Measurements from ENCODE around the gene YIF1B. TPM values are rescaled to one million over a fixed set of nuclear protein-coding genes. Genes with fewer than 3 reads are reported as not detected.

YIF1B gene
- total RNA-seq, 1 experiment from 2014 or later: 73.2 TPM

DNA sequence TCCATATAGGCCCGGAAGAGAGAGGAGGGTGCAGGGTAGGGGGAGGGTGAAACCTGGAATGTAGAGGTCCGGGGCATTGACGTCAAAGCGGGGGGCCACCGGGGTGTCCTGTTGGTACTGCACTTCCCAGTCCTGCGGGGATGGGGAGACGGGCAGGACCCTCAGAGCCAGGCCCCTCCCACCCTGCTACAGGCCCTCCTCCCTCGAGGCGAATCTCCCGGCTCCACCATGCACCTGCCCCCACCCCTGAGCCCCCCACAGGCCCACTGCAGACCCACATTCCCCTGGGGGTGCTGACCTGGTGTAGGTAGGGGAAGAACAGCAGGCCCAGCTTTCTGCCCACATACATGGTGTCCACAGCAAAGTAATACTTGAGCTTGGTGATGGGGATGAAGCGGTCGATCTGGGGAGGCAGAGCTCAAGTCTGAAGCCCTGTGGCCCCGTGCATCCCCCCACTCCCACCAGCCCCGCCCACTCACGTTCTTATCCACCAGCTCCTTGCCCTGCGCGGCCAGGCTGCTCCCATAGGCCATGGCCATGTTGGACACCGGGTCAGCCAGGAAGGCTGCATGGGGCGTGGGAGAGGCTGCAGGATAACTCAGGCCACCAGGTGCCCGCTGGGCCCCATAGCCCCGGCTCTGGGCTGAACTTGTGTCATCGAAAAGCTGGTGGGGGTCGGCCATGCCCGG is 6.7 kb downstream of the YIF1B start:
- Histone ChIP-seq H3K23ac (ENCODE audit: insufficient read length, low read depth, low read length) (no peak overlapping the region), H3K56ac (ENCODE audit: insufficient read length, low read depth, low read length) (no peak overlapping the region), H2AK5ac (ENCODE audit: insufficient read length, low read length) (no peak overlapping the region), H2BK15ac (ENCODE audit: low read depth, low read length) (no peak overlapping the region), H4K5ac (ENCODE audit: insufficient read length, low read depth, low read length) (no peak overlapping the region), H3K4me2 (ENCODE audit: insufficient read depth, insufficient read length, low read length) (no peak overlapping the region), H3K9ac (ENCODE audit: extremely low read depth, insufficient read length, low read length) (no peak overlapping the region), H3K18ac (ENCODE audit: insufficient read length, low read depth, low read length) (no peak overlapping the region), H3K14ac (ENCODE audit: insufficient read depth, low read length) (no peak overlapping the region), H4K20me1 (ENCODE audit: control insufficient read depth, insufficient read depth, insufficient read length) (no peaks in the 10 kb centered on the region), H2BK5ac (ENCODE audit: insufficient read length, low read length) (no peak overlapping the region), H3T11ph (ENCODE audit: low read length) (no peak overlapping the region), H2BK120ac (ENCODE audit: low read depth, low read length, poor library complexity, severe bottlenecking) (no peak overlapping the region), H4K91ac (ENCODE audit: insufficient read length, low read depth, low read length) (no peak overlapping the region), H2BK20ac (ENCODE audit: low read depth, low read length, poor library complexity, severe bottlenecking) (no peak overlapping the region), H3K79me1 (ENCODE audit: insufficient read depth, low read depth, low read length, poor library complexity, severe bottlenecking) (no peaks in the 10 kb centered on the region), H3K9me3 (ENCODE audit: control insufficient read depth, low read depth, low read length) (no peaks in the 10 kb centered on the region), H2AFZ (ENCODE audit: low read length) (no peak overlapping the region), H3K27ac (ENCODE audit: insufficient read length, low read depth, low read length) (no peak overlapping the region), H3K79me2 (ENCODE audit: insufficient read depth, low read length) (no peaks in the 10 kb centered on the region), H3K27me3 (ENCODE audit: insufficient read depth, low read length) (no peaks in the 10 kb centered on the region), H3K4me1 (ENCODE audit: insufficient read depth, low read length) (no peaks in the 10 kb centered on the region; the same call in 1 of the 2 replicates), H4K8ac (replicated peaks; ENCODE audit: insufficient read length, low read depth, low read length) (no peak overlapping the region), H3K4ac (ENCODE audit: low read depth, low read length) (no peak overlapping the region), H3K23me2 (ENCODE audit: insufficient read length, low read depth, low read length, poor library complexity, severe bottlenecking) (no peaks in the 10 kb centered on the region), H2BK12ac (ENCODE audit: insufficient read length, low read depth, low read length) (no peak overlapping the region)
- DNase-seq: no peak
- WGBS (ENCODE audit: extremely low coverage, insufficient read length, low lambda C conversion rate): no CpG with 5 or more reads among the region's 24 CpGs
- no peaks in the 10 kb centered on the region for H3K27me3 Mint-ChIP-seq (ENCODE audit: low read depth)
- no peak overlapping the region for H3K27ac Mint-ChIP-seq
- H3K4me3 Mint-ChIP-seq: no peak overlapping the region
- no peaks in the 10 kb centered on the region for H3K9me3 Mint-ChIP-seq
- peaks cover 12 to 15% of the 10 kb centered on the region in 2 experiments for H3K4me1 Mint-ChIP-seq
- H3K36me3 Mint-ChIP-seq (ENCODE audit: insufficient read depth in 1 of 3, low read depth in 3 of 3): peaks cover 3 to 22% (median 8%) of the 10 kb centered on the region in 3 experiments; a peak in 6 of 7 replicates
- TF ChIP-seq, protein P1, sequence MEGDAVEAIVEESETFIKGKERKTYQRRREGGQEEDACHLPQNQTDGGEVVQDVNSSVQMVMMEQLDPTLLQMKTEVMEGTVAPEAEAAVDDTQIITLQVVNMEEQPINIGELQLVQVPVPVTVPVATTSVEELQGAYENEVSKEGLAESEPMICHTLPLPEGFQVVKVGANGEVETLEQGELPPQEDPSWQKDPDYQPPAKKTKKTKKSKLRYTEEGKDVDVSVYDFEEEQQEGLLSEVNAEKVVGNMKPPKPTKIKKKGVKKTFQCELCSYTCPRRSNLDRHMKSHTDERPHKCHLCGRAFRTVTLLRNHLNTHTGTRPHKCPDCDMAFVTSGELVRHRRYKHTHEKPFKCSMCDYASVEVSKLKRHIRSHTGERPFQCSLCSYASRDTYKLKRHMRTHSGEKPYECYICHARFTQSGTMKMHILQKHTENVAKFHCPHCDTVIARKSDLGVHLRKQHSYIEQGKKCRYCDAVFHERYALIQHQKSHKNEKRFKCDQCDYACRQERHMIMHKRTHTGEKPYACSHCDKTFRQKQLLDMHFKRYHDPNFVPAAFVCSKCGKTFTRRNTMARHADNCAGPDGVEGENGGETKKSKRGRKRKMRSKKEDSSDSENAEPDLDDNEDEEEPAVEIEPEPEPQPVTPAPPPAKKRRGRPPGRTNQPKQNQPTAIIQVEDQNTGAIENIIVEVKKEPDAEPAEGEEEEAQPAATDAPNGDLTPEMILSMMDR (conservative IDR thresholded peaks at IDR 0.05): no peak
